Measurements from ENCODE around the gene NR2C2AP. TPM values are rescaled to one million over a fixed set of nuclear protein-coding genes. Genes with fewer than 3 reads are reported as not detected.

Gene NR2C2AP
- total and polyA plus RNA-seq, 12 donors = 3.2 to 23.4 (median 5.7) TPM

DNA sequence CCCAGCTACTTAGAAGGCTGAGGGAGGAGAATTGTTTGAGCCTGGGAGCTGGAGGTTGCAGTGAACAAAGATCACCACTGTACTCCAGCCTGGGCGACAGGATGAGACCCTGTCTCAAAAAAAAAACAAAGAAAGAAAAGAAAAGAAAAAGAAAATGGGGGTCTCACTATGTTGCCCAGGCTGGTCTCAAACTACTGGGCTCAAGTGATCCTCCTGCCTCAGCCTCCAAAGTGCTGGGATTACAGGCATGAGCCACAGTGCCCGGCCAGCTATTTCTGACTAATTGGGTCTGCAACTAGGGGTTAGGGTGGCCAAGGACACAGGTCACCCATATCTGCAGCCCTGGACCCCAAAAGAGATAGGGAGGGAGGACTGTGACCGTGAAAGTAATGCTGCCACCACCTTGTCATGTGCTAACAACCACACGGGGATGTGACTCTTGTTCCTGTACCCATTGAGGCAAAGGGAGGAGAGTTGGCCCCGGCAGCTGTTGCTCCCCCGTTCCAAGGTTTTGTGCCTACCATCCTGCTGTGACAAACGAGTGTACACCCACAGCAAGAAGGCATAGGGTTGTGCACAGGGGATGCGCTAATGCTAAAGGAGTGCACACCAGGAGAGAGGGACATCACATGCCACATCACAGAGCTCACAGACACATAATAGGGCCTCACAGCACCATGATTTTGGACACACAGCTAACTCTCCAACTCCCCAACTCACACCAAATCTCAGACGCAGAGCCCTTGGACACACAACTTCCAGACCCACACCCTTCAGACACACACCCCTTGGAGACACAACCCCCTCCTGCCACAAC, 33.8 kb downstream of the NR2C2AP start:
- peak overlapping the region in 7 of 10 donors; percentile 16 to 48 (median 42) for H3K4me3 ChIP-seq
- intact Hi-C loops (cut with DNase I) = no loop called here
- ATAC-seq = no peak

DNA sequence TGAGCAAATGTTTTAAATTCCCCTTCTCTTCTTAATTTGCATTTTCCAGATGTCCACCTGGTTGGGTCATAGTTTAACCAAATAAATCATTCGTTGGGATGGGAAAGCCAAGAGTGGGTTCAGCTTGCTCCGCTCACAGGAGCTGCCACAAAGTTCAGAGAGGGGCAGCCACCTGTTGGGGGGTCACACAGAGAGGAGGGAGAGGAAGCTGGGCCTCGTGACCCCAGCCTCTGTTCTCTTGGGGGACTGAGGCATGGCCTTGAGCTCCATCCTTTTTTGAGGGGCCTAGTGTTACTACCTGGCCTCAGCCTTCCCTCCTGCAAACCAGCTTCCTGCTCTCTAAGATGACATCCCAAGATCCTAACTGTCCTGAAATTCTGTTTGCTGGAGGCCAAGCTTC, 35.6 kb downstream of the NR2C2AP start:
- Histone ChIP-seq H3K27me3 (no peaks in the 10 kb centered on the region), H3K27ac (no peak overlapping the region), H3K4me3 (no peak overlapping the region), H3K4me1 (peaks cover 0 to 31% (median 10%) of the 10 kb centered on the region in 9 donors), H3K9me3 (no peaks in the 10 kb centered on the region), H3K36me3 (no peaks in the 10 kb centered on the region)
- TF ChIP-seq, protein P1, sequence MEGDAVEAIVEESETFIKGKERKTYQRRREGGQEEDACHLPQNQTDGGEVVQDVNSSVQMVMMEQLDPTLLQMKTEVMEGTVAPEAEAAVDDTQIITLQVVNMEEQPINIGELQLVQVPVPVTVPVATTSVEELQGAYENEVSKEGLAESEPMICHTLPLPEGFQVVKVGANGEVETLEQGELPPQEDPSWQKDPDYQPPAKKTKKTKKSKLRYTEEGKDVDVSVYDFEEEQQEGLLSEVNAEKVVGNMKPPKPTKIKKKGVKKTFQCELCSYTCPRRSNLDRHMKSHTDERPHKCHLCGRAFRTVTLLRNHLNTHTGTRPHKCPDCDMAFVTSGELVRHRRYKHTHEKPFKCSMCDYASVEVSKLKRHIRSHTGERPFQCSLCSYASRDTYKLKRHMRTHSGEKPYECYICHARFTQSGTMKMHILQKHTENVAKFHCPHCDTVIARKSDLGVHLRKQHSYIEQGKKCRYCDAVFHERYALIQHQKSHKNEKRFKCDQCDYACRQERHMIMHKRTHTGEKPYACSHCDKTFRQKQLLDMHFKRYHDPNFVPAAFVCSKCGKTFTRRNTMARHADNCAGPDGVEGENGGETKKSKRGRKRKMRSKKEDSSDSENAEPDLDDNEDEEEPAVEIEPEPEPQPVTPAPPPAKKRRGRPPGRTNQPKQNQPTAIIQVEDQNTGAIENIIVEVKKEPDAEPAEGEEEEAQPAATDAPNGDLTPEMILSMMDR (IDR thresholded peaks at IDR 0.05) = no peak
- DNase-seq = no peak
- no peak for ATAC-seq
- intact Hi-C loops (cut with DNase I) = no loop called here
- 85 to 89% methylated on average over 3 of the region's 3 CpGs for WGBS, 2 donors

More for the DNA sequence above, 33.8 kb downstream of the NR2C2AP start:
- DNase-seq = no peak
- H3K27ac ChIP-seq = no peak overlapping the region
- TF ChIP-seq, protein P1 (IDR thresholded peaks at IDR 0.05) = no peak
- no peaks in the 10 kb centered on the region for H3K27me3 ChIP-seq
- 81 to 87% methylated on average over 9 of the region's 9 CpGs for WGBS, 2 donors
- peaks cover 0 to 31% (median 10%) of the 10 kb centered on the region in 9 donors for H3K4me1 ChIP-seq
- H3K9me3 ChIP-seq = no peaks in the 10 kb centered on the region
- H3K36me3 ChIP-seq = no peaks in the 10 kb centered on the region

DNA sequence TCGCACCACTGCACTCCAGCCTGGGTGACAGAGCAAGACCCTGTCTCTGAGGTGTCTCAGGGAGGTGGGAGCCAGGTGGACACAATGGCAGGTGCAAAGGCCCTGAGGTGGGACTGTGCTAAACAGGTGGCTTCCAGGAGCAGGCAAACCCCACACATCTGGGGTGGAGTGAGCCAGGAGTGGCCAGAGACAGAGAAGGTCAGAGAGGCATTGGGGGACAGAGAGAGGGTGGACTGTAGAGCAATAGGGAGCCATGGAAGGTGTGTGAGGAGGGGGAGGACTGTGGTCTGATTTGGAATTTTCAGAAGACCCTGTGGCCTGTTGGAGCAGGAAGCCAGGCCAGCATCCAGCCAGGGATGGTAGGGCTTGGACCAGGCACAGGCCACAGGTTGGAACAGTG, 37.8 kb downstream of the NR2C2AP start:
- TF ChIP-seq, protein P1 (IDR thresholded peaks at IDR 0.05) = no peak
- DNase-seq = no peak
- Histone ChIP-seq H3K27ac (no peak overlapping the region), H3K9me3 (no peaks in the 10 kb centered on the region), H3K27me3 (no peaks in the 10 kb centered on the region), H3K4me3 (no peak overlapping the region), H3K4me1 (peaks cover 0 to 9% (median 8%) of the 10 kb centered on the region in 9 donors), H3K36me3 (no peaks in the 10 kb centered on the region)
- intact Hi-C loops (cut with DNase I) = no loop called here
- ATAC-seq = no peak
- 94 to 97% methylated on average over 1 of the region's 1 CpG for WGBS, 2 donors

DNA sequence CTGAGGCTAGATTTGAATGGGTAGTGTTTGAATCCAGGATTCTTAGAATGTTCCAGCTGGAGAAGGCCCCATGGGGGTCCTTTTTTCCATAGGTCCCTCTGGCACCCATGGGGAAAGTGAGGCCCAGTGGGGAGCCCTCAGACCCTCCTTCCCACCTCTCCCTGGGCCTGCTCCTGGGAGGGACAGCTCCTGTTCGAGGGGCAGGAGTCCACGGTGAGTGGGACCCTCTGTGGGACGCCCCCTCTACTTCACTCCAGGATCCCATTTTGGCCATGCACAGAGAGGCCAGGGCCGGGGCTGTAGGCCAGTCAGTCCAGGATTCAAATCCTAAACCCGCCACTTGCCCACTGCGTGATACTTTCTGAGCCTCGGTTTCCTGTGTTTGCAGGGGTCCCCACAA, 40.7 kb downstream of the NR2C2AP start:
- TF ChIP-seq, protein P1 (IDR thresholded peaks at IDR 0.05) = no peak
- intact Hi-C loops (cut with DNase I) = no loop called here
- Histone ChIP-seq H3K36me3 (no peaks in the 10 kb centered on the region), H3K9me3 (no peaks in the 10 kb centered on the region), H3K27ac (no peak overlapping the region), H3K27me3 (peaks cover 0 to 4% (median 0%) of the 10 kb centered on the region in 7 donors), H3K4me1 (no peaks in the 10 kb centered on the region), H3K4me3 (no peak overlapping the region)
- no peak for DNase-seq
- ATAC-seq = no peak
- WGBS, 2 donors = 89 to 92% methylated on average over 7 of the region's 7 CpGs

Data from heart right ventricle (tissue), 16 donors.